CD14-positive monocyte (primary cell): ENCODE results near the gene SUSD1. TPM values are rescaled to one million over a fixed set of nuclear protein-coding genes. Genes with fewer than 3 reads are reported as not detected.

Experiments
- DNase-seq, 3 donors: peaks; one replicate each; pipeline ENCODE4 v3.0.0-alpha.2; 2011 to 2022
- H2AFZ ChIP-seq: 2 replicates; pipeline ENCODE4 v1.6.0; 2012; ENCODE audit warnings: mild to moderate bottlenecking, low read depth, low read length, inconsistent platforms; ENCODE audit not compliant: insufficient read depth, poor library complexity, severe bottlenecking
- H3K27ac ChIP-seq, 2 donors: 1 replicate in 1 of 2; 2 replicates in 1 of 2; pipeline ENCODE4 v1.5.1; 2012 to 2013; ENCODE audit warnings: low read length in 2 of 2, control low read depth in 1 of 2, inconsistent platforms in 1 of 2, low read depth in 1 of 2, mild to moderate bottlenecking in 1 of 2
- H3K27me3 ChIP-seq, 2 donors: one replicate each; pipeline versions ENCODE4 v1.6.0 to v1.6.1; 2011 to 2013; ENCODE audit warnings: low read length in 2 of 2; ENCODE audit not compliant: control insufficient read depth in 2 of 2, insufficient read depth in 2 of 2
- H3K36me3 ChIP-seq, 2 donors: replicated peaks in 1 of 2; 1 replicate in 1 of 2; 2 replicates in 1 of 2; pipeline versions ENCODE4 v1.5.1 to v1.6.1; 2012 to 2013; ENCODE audit warnings: low read length in 2 of 2, control low read depth in 1 of 2, inconsistent platforms in 1 of 2, mild to moderate bottlenecking in 1 of 2; ENCODE audit not compliant: insufficient read depth in 2 of 2, control insufficient read depth in 1 of 2
- H3K4me1 ChIP-seq, 2 donors: 1 replicate in 1 of 2; 2 replicates in 1 of 2; pipeline versions ENCODE4 v1.5.1 to v1.6.1; 2012 to 2013; ENCODE audit warnings: low read length in 2 of 2, control low read depth in 1 of 2, inconsistent platforms in 1 of 2, mild to moderate bottlenecking in 1 of 2, moderate library complexity in 1 of 2; ENCODE audit not compliant: insufficient read depth in 2 of 2, control insufficient read depth in 1 of 2
- H3K4me2 ChIP-seq: replicated peaks from 2 replicates; pipeline ENCODE3; 2012; ENCODE audit warnings: low read length, moderate library complexity, mild to moderate bottlenecking; ENCODE audit not compliant: poor library complexity, severe bottlenecking; ENCODE audit errors: extremely low read depth
- H3K4me3 ChIP-seq, 3 experiments: fragments of 200-600 bp in 1 of 3; sonication (generic) in 1 of 3; replicated peaks in 1 of 3; 1 replicate in 2 of 3; 2 replicates in 1 of 3; pipeline ENCODE4 v1.5.1; 2011 to 2013; ENCODE audit warnings: low read length in 3 of 3, mild to moderate bottlenecking in 3 of 3, control low read depth in 2 of 3, low read depth in 2 of 3, inconsistent platforms in 1 of 3, moderate library complexity in 1 of 3
- H3K79me2 ChIP-seq: 2 replicates; pipeline ENCODE4 v1.6.0; 2012; ENCODE audit warnings: mild to moderate bottlenecking, control low read depth, inconsistent platforms, low read length, moderate library complexity; ENCODE audit not compliant: insufficient read depth
- H3K9ac ChIP-seq: 2 replicates; pipeline ENCODE4 v1.6.0; 2017; ENCODE audit warnings: low read length, mild to moderate bottlenecking; ENCODE audit not compliant: insufficient read depth, poor library complexity, severe bottlenecking
- H3K9me3 ChIP-seq, 2 donors: replicated peaks in 1 of 2; 1 replicate in 1 of 2; 2 replicates in 1 of 2; pipeline versions ENCODE4 v1.5.1 to v1.6.1; 2012 to 2013; ENCODE audit warnings: low read length in 2 of 2, control low read depth in 1 of 2; ENCODE audit not compliant: control insufficient read depth in 1 of 2, insufficient read depth in 1 of 2
- H4K20me1 ChIP-seq: 2 replicates; pipeline ENCODE4 v1.6.0; 2012; ENCODE audit warnings: mild to moderate bottlenecking, low read length, control low read depth, moderate library complexity; ENCODE audit not compliant: insufficient read depth
- H3K27ac Mint-ChIP-seq, 7 donors: one replicate each; pipeline ENCODE4 v1.8.0; 2020; ENCODE audit warnings: mild to moderate bottlenecking in 7 of 7, mixed read lengths in 7 of 7, moderate library complexity in 6 of 7, inconsistent platforms in 2 of 7
- H3K27me3 Mint-ChIP-seq, 3 donors: one replicate each; pipeline ENCODE4 v1.8.0; 2021 to 2022; ENCODE audit warnings: low read depth in 3 of 3, mild to moderate bottlenecking in 3 of 3, mixed read lengths in 3 of 3, moderate library complexity in 3 of 3, inconsistent platforms in 1 of 3
- H3K36me3 Mint-ChIP-seq, 2 donors: one replicate each; pipeline ENCODE4 v1.8.0; 2020; ENCODE audit warnings: mixed read lengths in 2 of 2, inconsistent platforms in 1 of 2, mild to moderate bottlenecking in 1 of 2
- H3K4me1 Mint-ChIP-seq: one replicate; pipeline ENCODE4 v1.8.0; 2020; ENCODE audit warnings: mild to moderate bottlenecking, mixed read lengths
- H3K4me3 Mint-ChIP-seq, 2 donors: one replicate each; pipeline ENCODE4 v1.8.0; 2020; ENCODE audit warnings: mild to moderate bottlenecking in 2 of 2, mixed read lengths in 2 of 2, moderate library complexity in 1 of 2
- H3K9me3 Mint-ChIP-seq, 7 donors: one replicate each; pipeline ENCODE4 v1.8.0; 2020 to 2022; ENCODE audit warnings: mixed read lengths in 7 of 7, mild to moderate bottlenecking in 6 of 7, moderate library complexity in 6 of 7, inconsistent platforms in 2 of 7
- WGBS: methylation state at CpG from one replicate; pipeline ENCODE4 v1.1.5; 2013; ENCODE audit warnings: missing lambda C conversion rate; ENCODE audit not compliant: insufficient coverage; 5-methylcytosine and 5-hydroxymethylcytosine counted together
- intact Hi-C, 2 donors: fragments of 100-400 bp; cut with micrococcal nuclease; formaldehyde crosslinking; loops; one replicate each; pipeline versions ENCODE4 v1.15.0 to v1.15.1; 2023
- polyA plus RNA-seq, 3 donors: library from polyadenylated mRNA; depleted of rRNA in 1 of 3; unstranded in 2 of 3; stranded (reverse) in 1 of 3; fragments of 300-500 nt in 2 of 3; fragments of >200 nt in 1 of 3; fragmentation: Illumina TruSeq in 2 of 3; gene quantifications; 1 replicate in 2 of 3; 2 replicates in 1 of 3; pipeline ENCODE4 v1.2.3, GENCODE V29; 2012 to 2021
- TF ChIP-seq, protein P1 (sequence below): fragments of 200-600 bp; IDR thresholded peaks from one replicate; pipeline ENCODE4 v1.8.0; 2022; ENCODE audit warnings: antibody characterized with exemption, mild to moderate bottlenecking

The SUSD1 gene
- polyA plus RNA-seq, 3 donors = 29.1 to 42.3 (median 30.9) TPM

DNA sequence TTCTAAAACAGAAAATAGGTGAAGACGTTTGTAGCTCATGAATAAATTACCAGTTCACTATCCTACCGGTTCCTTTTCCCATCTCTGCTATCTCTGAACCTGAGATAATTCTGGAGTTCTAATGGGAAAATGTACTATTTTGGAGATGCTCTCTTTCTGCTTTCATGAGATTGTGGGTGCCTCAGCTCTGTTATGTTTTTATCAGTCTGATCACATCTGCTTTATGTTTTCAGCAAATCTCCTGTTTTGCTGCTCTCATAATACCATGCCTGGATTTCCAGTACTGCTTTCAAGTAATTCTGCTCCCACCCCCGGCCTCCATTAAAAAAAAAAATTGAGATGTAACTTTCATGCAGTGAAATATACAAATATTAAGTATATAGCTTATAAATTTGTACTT is 9.1 kb upstream of the SUSD1 start:
- Histone ChIP-seq H3K9ac (no peak overlapping the region), H2AFZ (no peak overlapping the region), H3K79me2 (no peaks in the 10 kb centered on the region), H3K36me3 (no peaks in the 10 kb centered on the region), H3K9me3 (peaks cover 0 to 4% of the 10 kb centered on the region in 2 donors), H3K27me3 (no peaks in the 10 kb centered on the region), H3K27ac (no peak overlapping the region), H4K20me1 (no peaks in the 10 kb centered on the region), H3K4me2 (no peak overlapping the region), H3K4me1 (peaks cover 26% of the 10 kb centered on the region in 2 donors), H3K4me3 (no peak overlapping the region)
- no peak overlapping the region for H3K4me3 Mint-ChIP-seq
- H3K4me1 Mint-ChIP-seq = peaks cover 19% of the 10 kb centered on the region
- no peaks in the 10 kb centered on the region for H3K36me3 Mint-ChIP-seq
- TF ChIP-seq, protein P1, sequence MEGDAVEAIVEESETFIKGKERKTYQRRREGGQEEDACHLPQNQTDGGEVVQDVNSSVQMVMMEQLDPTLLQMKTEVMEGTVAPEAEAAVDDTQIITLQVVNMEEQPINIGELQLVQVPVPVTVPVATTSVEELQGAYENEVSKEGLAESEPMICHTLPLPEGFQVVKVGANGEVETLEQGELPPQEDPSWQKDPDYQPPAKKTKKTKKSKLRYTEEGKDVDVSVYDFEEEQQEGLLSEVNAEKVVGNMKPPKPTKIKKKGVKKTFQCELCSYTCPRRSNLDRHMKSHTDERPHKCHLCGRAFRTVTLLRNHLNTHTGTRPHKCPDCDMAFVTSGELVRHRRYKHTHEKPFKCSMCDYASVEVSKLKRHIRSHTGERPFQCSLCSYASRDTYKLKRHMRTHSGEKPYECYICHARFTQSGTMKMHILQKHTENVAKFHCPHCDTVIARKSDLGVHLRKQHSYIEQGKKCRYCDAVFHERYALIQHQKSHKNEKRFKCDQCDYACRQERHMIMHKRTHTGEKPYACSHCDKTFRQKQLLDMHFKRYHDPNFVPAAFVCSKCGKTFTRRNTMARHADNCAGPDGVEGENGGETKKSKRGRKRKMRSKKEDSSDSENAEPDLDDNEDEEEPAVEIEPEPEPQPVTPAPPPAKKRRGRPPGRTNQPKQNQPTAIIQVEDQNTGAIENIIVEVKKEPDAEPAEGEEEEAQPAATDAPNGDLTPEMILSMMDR = no peak
- DNase-seq = no peak
- intact Hi-C loops = loop anchor here in 1 of 2 donors (5.0 kb wide), 1 partner anchor 568 kb away; the partner anchor contains the start of gene SNX30
- WGBS = no CpG with 5 or more reads among the region's 3 CpGs
- no peak overlapping the region for H3K27ac Mint-ChIP-seq
- peaks cover 2 to 11% (median 5%) of the 10 kb centered on the region in 7 donors for H3K9me3 Mint-ChIP-seq
- peaks cover 0 to under 1% (median 0%) of the 10 kb centered on the region in 3 donors for H3K27me3 Mint-ChIP-seq

DNA sequence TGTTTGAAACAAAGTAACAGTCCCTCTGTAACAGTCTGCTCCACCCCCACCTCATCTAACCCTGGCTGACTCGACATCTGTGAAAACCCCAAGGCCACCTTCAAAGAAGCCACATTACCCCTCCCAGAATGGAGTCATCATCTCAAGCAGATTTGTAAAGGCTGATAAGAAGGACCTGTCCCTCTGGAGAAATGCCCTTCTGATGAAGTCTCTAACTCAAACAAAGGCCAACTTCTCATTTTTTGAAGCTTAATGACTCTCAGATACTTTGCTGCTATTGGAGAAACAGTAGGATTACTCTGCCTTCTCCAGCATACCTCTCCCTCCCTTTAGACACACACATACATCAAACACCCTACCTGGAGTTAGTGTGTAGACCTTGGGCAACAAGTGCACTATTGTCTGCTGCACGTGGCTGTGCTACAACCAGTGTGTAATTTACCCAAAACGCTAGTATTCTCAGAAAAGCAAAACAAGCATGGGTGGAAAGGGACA is 5.3 kb upstream of the SUSD1 start:
- Histone ChIP-seq H3K9ac (peak overlapping the region; percentile 27), H4K20me1 (no peaks in the 10 kb centered on the region), H3K4me1 (peaks cover 62 to 64% of the 10 kb centered on the region in 2 donors), H3K4me2 (peak overlapping the region; percentile 71), H3K9me3 (peaks cover 0 to 4% of the 10 kb centered on the region in 2 donors), H3K27me3 (no peaks in the 10 kb centered on the region), H3K4me3 (peak overlapping the region in 1 of 3 experiments; percentile 68), H3K79me2 (no peaks in the 10 kb centered on the region), H2AFZ (peak overlapping the region; percentile 81), H3K27ac (peak overlapping the region in 1 of 2 donors; percentile 76), H3K36me3 (no peaks in the 10 kb centered on the region)
- Mint-ChIP-seq H3K4me3 (peak overlapping the region in 1 of 2 donors; percentile 26), H3K4me1 (peaks cover 52% of the 10 kb centered on the region), H3K27me3 (no peaks in the 10 kb centered on the region), H3K27ac (peak overlapping the region; percentile 20 to 94 (median 89)), H3K36me3 (peaks cover 0 to 4% of the 10 kb centered on the region in 2 donors), H3K9me3 (peaks cover 2 to 11% (median 5%) of the 10 kb centered on the region in 7 donors)
- no CpG with 5 or more reads among the region's 3 CpGs for WGBS
- intact Hi-C loops = loop anchor here in 1 of 2 donors (5.0 kb wide), 1 partner anchor 572 kb away; the partner anchor contains the start of gene SNX30
- TF ChIP-seq, protein P1 = no peak
- DNase-seq = peak in 2 of 3 donors; percentile 25 to 50
